CD1c-positive myeloid dendritic cell (primary cell): ENCODE measurements around the gene BAIAP3.
"Not testable (repeated sequence)": the region's sequence is repeated elsewhere in the genome, so short reads cannot be mapped to it uniquely, and the experiment has no call there.

Experiments used
- DNase-seq: peaks from one replicate; pipeline ENCODE4 v3.0.0-alpha.2; 2016; ENCODE audit errors: extremely low spot score

The BAIAP3 gene

GRCh38 chr16:1316033-1316405 is 17.4 kb upstream of the BAIAP3 start:
- DNase-seq, result no peak

DNA sequence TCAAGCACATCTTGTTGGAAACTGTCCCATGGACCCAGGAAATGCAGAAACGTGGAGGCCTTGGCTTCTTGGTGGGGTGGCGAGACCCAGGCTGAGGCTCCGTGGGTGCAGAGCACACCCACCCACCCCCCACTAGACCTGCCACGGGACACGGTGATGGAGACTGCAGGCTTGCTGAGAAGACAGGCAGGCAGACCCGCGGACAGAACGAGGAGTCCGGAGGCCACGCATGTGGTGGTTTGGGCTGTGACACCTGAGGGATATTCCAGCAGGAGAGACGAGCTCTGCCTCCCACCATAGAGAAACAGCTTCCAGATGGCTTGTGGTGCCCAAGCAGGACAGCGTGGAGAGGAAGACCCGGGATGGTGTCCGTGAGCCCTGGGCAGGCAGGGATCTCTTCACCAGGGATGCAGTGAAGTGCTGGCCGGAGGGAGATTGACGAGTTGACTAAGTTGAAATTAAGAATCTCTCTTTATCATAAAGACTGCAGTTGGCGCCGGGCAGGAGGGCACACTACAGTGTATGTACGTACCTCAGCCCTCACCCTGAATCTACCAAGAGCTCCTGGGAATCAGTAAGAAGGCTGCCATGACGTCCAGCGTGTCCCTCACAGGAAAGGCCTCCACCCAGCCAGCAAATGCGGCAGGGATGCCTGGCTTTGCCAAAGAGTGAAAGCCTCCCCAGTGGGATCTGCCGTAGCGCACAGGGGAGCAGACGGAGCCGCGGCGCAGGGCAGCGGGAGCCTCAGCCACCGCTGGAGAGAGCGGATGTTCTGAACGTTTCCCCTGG is 15.8 kb upstream of the BAIAP3 start:
- no peak for DNase-seq

DNA sequence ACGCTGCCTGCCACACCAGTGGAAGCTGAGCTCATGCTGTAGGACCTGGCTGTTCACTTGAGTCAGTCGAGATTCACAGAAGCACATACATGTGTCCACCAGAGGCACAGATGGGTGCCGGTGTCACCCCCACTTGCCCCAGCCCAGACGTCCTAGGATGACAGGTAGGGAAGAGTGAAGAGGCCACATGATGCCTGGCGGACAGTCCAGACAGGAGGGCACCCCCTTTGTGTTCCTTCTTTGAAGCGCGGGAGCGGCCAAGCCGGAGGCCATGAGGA is 15.2 kb upstream of the BAIAP3 start:
- DNase-seq, result no peak

DNA sequence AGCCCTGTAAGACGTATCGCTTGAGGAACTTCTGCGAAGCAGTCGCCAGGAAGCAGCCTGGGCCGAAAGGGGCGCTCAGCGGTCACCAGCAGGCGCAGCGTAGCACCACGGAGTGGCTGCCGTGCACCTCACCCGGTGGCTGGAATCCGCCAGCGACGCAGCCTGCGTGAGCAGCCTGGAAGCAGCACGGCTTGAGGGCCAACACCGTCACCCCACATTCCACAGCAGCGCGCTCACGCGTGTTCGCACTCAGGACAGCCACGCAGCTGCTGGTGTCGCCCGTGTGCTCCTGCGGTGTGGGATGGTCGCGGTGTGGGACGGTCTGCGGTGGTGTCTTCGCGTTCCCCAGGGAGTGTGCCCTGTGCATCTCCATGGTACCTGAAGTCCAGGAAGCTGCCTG is 14.4 kb upstream of the BAIAP3 start:
- DNase-seq, result no peak

GRCh38 chr16:1320097-1320496 is 13.3 kb upstream of the BAIAP3 start:
- DNase-seq, result no peak

GRCh38 chr16:1320658-1321240 is 12.7 kb upstream of the BAIAP3 start:
- DNase-seq, result no peak

DNA sequence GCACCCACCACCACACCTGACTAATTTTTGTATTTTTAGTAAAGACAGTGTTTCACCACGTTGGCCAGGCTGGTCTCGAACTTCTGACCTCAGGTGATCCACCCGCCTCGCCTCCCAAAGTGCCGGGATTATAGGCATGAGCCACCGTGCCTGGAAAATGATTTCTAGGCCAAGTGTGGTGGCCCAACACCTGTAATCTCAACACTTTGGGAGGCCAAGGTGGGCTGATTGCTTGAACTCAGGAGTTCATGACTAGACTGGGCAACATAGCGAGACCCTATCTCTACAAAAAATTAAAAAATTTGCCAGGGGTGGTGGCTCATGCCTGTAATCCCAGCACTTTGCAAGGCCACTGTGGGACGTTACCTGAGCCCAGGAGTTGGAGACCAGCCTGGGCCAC is 11.0 kb upstream of the BAIAP3 start:
- no peak for DNase-seq

DNA sequence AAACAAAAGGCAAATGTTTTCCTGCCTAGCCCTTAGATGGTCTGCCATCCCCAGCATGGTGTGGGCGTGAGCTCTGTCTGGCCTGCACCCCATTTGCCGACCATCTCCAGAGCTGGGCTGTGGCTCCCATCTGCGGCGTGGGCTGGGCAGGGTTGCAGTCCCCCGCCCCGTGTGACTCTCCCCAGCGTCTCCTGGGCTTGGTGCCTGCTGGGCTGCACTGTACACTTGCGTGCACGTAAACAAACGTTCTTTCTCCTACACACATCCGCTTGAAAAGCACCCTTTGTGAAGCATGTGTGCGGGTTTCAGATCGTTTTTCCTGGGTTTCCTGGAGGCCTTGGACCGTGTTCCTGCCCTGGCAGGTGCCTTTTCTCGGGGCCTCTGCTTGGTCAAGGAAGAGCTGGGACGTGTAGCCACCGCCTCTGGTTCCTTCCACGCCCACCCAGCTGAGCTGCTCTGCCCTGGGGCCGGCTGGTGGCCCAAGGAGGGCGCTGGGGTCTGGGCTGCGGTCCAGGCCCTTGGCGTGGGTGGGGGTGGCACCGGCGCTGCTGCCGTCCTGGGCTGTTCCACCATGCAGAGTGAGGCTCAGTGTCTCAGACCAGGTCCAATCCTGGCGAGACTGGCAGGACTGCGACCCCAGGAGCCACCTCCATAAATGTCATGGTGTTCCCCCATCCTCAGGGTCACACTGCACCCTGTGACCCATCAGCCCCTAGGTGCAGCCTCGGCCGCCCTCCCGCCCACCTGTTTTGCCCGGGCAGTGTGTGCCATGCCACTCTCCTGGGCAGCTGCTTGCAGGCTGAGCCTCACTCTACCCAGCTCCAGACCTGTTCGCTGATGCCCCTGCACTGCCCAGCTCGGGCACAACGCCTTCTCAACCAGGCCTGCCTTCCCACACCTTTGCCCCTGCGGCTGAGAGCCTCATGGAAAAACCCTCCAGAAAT is 9.9 kb upstream of the BAIAP3 start:
- no peak for DNase-seq

DNA sequence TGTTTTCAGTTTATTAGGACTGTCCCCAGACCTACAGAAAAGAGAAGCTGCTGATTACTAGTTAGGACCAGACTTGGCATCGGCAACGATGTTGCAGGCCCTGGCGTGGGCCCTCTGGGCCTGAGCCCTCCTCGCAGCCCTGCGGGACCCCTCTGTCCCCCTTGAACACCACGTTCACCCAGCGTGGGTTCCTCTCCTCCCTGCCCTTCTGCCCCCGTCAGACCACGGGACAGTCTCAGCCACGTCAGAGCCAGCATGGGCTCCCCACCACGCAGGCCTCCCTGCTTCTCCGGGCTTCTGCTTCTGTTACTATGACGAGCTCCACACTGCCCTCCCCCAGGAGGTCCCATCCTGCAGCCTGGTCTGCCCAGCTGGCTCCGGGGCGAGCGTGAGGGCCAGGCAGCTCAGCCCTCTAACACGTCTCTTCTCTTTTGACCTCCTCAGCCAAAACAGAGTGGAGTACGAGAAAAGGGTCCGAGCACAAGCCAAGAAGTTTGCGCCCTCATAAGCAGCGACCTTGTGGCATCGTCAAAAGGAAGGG is 9.1 kb upstream of the BAIAP3 start:
- no peak for DNase-seq

GRCh38 chr16:1325261-1325660 is 8.2 kb upstream of the BAIAP3 start:
- DNase-seq, result no peak

DNA sequence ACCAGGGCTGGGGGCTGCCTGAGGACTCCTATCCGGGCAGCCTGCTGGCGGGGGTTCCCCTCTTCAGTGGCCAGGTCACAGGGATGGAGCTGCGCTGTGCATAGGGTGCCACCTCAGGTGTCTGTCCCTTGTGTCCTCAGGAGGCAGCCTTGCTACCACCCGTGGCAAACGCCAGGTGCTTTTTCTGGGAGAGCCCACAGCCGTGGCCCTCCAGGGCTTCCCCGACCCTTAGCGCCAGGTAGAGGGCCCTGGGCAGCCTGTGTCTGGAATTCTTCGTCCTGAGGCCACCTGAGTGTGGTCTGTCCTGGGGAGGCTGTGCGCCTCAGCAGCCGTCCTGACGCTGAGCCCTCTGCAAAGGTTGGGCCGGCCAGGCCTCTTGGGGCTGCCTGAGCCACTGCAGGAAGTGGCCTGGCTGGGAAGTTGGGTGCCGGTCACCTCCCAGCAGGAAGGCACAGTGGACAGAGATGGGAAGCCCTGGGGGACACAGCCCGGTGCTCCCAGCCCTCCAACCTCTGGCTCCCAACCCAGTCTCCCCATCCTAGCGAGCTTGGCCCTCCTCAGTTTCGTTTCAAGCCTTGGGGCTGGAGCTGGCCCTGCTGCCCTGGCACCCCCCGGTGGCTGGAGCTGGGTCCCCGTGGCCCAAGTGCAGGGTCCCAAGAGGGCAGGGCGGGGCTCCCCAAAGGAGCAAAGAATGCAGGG is 7.6 kb upstream of the BAIAP3 start:
- no peak for DNase-seq

- no peak for DNase-seq
Measured at GRCh38 chr16:1326391-1326790, 7.1 kb upstream of the BAIAP3 start.

DNA sequence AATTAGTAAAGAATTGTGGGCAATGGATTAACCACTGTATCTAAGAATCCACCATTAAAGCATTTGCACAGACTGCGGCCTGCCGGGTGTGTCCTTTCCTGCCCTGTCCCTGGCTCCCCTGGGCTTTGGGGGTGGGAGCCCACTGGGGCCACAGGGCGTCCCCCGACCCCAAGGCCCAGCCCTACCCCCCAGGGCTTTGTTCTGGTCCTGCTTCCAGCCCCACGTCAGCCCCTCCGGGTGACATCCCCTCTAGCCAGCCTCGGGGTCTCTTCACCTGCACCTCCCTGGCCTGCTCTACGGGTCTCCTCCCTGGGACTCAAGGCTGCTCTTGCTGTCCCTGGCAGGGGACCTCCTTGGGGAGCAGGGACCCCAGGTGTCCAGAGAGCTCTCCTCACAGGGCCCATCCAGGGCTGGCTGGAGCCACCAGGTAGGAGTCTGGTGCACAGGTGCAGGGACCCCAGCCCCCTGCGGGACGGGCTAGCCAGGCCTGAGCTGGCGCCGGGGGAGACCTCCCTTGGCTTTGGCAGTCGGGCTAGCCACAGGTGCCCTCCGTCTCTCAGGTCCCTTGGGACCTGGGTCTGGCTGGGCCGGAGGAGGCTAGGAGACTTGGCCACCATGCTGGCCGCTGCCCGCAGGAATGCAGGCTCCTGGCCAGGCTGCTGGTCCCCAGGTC is 6.4 kb upstream of the BAIAP3 start:
- DNase-seq, result no peak

DNA sequence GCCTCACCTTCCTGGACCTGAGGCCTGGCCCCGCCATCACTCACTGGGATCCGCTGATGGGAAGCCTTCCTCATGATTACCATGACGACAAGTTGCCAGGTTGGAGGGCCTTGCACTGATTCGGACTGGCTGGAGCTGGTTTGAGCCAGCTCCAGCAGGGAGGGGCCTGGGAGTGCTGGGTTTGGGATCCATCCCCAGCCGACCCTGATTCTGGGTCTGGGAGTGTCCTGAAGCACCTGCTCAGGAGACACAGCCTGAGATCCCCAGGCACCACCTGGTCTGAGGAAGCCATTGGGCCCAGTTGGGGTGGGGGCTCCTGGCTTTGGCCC is 5.9 kb upstream of the BAIAP3 start:
- DNase-seq, result no peak

DNA sequence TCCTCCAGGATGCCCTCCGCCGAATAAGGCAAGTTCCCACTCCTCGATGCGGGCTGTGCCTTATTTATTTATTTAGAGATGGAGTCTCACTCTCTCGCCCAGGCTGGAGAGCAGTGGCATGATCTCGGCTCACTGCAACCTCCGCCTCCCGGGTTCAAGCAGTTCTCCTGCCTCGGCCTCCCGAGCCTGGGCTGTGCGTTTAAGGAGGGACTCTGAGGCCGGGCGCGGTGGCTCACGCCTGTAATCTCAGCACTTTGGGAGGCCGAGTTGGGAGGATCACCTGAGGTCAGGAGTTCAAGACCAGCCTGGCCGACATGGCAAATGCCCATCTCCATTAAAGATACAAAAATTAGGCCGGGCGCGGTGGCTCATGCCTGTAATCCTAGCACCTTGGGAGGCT is 5.3 kb upstream of the BAIAP3 start:
- DNase-seq, result not testable (repeated sequence)

GRCh38 chr16:1328961-1329360 is 4.5 kb upstream of the BAIAP3 start:
- not testable (repeated sequence) for DNase-seq

- DNase-seq, result peak; percentile 37
Measured at GRCh38 chr16:1330260-1330914, 3.1 kb upstream of the BAIAP3 start.

- DNase-seq, result no peak
Measured at GRCh38 chr16:1330931-1331711, 2.3 kb upstream of the BAIAP3 start.

- DNase-seq, result peak; percentile 73
Measured at GRCh38 chr16:1331712-1332617, 1.5 kb upstream of the BAIAP3 start.
